Neural progenitor cell (in vitro differentiated cells): Measurements from ENCODE around the gene ANKRD50. TPM values are rescaled to one million over a fixed set of nuclear protein-coding genes. Genes with fewer than 3 reads are reported as not detected.

ENCODE experiments used
- DNase-seq: peaks from one replicate; pipeline ENCODE4 v3.0.0-alpha.2; 2016; ENCODE audit warnings: low spot score
- H2AFZ ChIP-seq: fragments of 200-600 bp; sonication (generic); replicated peaks from 2 replicates; pipeline ENCODE4 v1.6.1; 2016; ENCODE audit warnings: antibody characterized with exemption
- H3F3A ChIP-seq: fragments of 200-600 bp; sonication (generic); 2 replicates; pipeline ENCODE4 v1.6.1; 2016; ENCODE audit warnings: antibody characterized with exemption, low read depth
- H3K27ac ChIP-seq: fragments of 200-600 bp; sonication (generic); 2 replicates; pipeline ENCODE4 v1.5.1; 2016; ENCODE audit warnings: mild to moderate bottlenecking
- H3K27me3 ChIP-seq: fragments of 200-600 bp; sonication (generic); 2 replicates; pipeline ENCODE4 v1.6.1; 2016; ENCODE audit warnings: mild to moderate bottlenecking, moderate library complexity
- H3K36me3 ChIP-seq: fragments of 200-600 bp; sonication (generic); 2 replicates; pipeline ENCODE4 v1.5.1; 2016
- H3K4me1 ChIP-seq: fragments of 200-600 bp; sonication (generic); 2 replicates; pipeline ENCODE4 v1.6.1; 2016; ENCODE audit warnings: mixed run types
- H3K4me2 ChIP-seq: fragments of 200-600 bp; sonication (generic); 2 replicates; pipeline ENCODE4 v1.6.1; 2016
- H3K4me3 ChIP-seq: fragments of 200-600 bp; sonication (generic); 2 replicates; pipeline ENCODE4 v1.5.1; 2016
- H3K79me2 ChIP-seq: fragments of 200-600 bp; sonication (generic); 2 replicates; pipeline ENCODE4 v1.6.1; 2016; ENCODE audit warnings: low read depth
- H3K9ac ChIP-seq: fragments of 200-600 bp; sonication (generic); 2 replicates; pipeline ENCODE4 v1.6.1; 2016
- H3K9me3 ChIP-seq: fragments of 200-600 bp; sonication (generic); 2 replicates; pipeline ENCODE4 v1.5.1; 2016; ENCODE audit warnings: low read depth
- H4K20me1 ChIP-seq: fragments of 200-600 bp; sonication (generic); 2 replicates; pipeline ENCODE4 v1.6.1; 2016; ENCODE audit warnings: low read depth
- H3K27ac Mint-ChIP-seq: 3 replicates; pipeline ENCODE4 v1.8.0; 2021; ENCODE audit warnings: mixed read lengths
- H3K27me3 Mint-ChIP-seq: 2 replicates; pipeline ENCODE4 v1.8.0; 2022; ENCODE audit warnings: low read depth, mild to moderate bottlenecking, inconsistent platforms, moderate library complexity, mixed read lengths; ENCODE audit not compliant: insufficient read depth
- H3K36me3 Mint-ChIP-seq: 3 replicates; pipeline ENCODE4 v1.8.0; 2021; ENCODE audit warnings: mixed read lengths
- H3K4me1 Mint-ChIP-seq: 3 replicates; pipeline ENCODE4 v1.8.0; 2021; ENCODE audit warnings: mixed read lengths
- H3K4me3 Mint-ChIP-seq: 3 replicates; pipeline ENCODE4 v1.8.0; 2021; ENCODE audit warnings: mild to moderate bottlenecking, moderate library complexity, mixed read lengths
- H3K9me3 Mint-ChIP-seq: 3 replicates; pipeline ENCODE4 v1.8.0; 2020; ENCODE audit warnings: mixed read lengths
- EZH2 ChIP-seq: fragments of 200-600 bp; sonication (generic); IDR thresholded peaks from 2 replicates; pipeline ENCODE4 v1.6.1; 2017; ENCODE audit warnings: antibody characterized with exemption, mild to moderate bottlenecking, moderate library complexity
- EZH2phosphoT487 ChIP-seq: fragments of 200-600 bp; sonication (generic); IDR thresholded peaks from 2 replicates; pipeline ENCODE4 v1.6.1; 2017; ENCODE audit warnings: antibody characterized with exemption
- total RNA-seq: library from RNA; depleted of rRNA; stranded (reverse); fragments of >200 nt; gene quantifications from 2 replicates; pipeline ENCODE4 v1.2.3, GENCODE V29; 2015; ENCODE audit warnings: low replicate concordance
- TF ChIP-seq, protein P1 (sequence below): fragments of 200-600 bp; sonication (generic); IDR thresholded peaks from 2 replicates; pipeline ENCODE4 v1.5.1; 2017; ENCODE audit warnings: antibody characterized with exemption, mild to moderate bottlenecking

ANKRD50 gene
- total RNA-seq, 1 donor from 2014 or later = 47.5 TPM

DNA sequence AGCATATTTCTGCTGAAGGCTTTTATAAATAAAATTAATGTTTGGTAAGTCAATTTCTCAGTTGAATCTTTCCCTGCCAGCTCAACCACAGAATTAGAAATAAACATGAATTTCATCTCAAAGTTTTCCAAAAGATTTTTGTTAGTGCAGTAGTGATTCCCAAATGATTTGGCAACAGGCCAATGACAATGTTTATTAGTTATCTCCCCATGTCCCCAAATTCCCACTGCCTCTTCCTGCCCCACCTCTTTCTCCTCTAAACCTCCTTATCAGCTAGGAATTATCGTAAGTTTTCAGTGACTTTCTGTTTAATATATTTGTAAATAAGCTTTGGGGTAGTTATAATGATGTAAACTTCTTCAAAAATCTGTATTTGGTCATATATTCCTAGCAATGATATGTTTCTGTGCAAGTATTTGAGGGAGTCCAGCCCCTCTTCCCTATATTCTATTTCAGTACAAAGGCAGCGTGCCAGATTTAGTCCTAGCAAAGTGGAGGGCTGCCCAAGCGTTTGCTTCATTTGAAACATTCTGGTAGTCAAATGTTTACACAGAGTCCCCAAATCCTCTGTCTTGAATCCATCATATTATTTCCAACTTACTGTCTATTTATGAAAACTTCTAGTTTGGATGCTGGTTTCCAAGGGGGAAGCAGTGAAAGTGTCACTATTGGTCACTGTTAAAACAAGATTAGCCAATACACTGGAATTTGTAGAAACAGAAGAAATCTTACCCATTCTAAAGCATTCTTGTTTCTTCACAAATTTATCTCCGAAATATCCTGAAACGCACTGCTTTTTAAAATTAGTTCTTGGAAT lies 33.7 kb upstream of the ANKRD50 start:
- H3K9me3 Mint-ChIP-seq = no peaks in the 10 kb centered on the region
- no peak overlapping the region for H3K9ac ChIP-seq
- TF ChIP-seq, protein P1, sequence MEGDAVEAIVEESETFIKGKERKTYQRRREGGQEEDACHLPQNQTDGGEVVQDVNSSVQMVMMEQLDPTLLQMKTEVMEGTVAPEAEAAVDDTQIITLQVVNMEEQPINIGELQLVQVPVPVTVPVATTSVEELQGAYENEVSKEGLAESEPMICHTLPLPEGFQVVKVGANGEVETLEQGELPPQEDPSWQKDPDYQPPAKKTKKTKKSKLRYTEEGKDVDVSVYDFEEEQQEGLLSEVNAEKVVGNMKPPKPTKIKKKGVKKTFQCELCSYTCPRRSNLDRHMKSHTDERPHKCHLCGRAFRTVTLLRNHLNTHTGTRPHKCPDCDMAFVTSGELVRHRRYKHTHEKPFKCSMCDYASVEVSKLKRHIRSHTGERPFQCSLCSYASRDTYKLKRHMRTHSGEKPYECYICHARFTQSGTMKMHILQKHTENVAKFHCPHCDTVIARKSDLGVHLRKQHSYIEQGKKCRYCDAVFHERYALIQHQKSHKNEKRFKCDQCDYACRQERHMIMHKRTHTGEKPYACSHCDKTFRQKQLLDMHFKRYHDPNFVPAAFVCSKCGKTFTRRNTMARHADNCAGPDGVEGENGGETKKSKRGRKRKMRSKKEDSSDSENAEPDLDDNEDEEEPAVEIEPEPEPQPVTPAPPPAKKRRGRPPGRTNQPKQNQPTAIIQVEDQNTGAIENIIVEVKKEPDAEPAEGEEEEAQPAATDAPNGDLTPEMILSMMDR = no peak
- TF ChIP-seq EZH2 = no peak
- TF ChIP-seq EZH2phosphoT487 = no peak
- H4K20me1 ChIP-seq = no peaks in the 10 kb centered on the region
- no peaks in the 10 kb centered on the region for H3F3A ChIP-seq
- H3K4me2 ChIP-seq = no peak overlapping the region
- H3K36me3 Mint-ChIP-seq = no peaks in the 10 kb centered on the region
- no peaks in the 10 kb centered on the region for H3K9me3 ChIP-seq
- peaks cover 5% of the 10 kb centered on the region for H3K4me1 Mint-ChIP-seq
- H3K27ac ChIP-seq = no peak overlapping the region
- no peaks in the 10 kb centered on the region for H3K4me1 ChIP-seq
- H3K27me3 Mint-ChIP-seq = no peaks in the 10 kb centered on the region
- no peaks in the 10 kb centered on the region for H3K79me2 ChIP-seq
- H3K4me3 ChIP-seq = no peak overlapping the region
- no peak overlapping the region for H3K27ac Mint-ChIP-seq
- H3K27me3 ChIP-seq = no peaks in the 10 kb centered on the region
- H3K4me3 Mint-ChIP-seq = no peak overlapping the region
- no peaks in the 10 kb centered on the region for H3K36me3 ChIP-seq
- no peak for DNase-seq
- no peak overlapping the region for H2AFZ ChIP-seq

DNA sequence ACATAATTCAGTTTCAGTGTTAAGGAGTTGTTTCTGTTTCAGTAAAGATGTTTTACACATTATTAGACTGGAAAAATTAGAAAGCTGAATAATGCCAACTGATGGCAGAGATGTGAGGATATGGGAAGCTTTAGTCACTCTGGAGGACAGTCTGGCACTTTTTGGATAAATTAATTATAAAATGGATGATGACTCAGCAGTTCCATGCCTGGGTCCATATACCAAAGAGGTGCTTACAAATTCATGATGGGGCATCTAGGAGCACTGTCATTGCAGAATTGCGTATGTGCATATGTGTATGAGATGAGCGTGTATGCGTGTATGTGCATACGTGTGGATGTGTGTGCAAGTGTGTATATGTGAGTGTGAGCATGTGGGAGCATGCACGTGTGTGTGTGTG lies 31.2 kb upstream of the ANKRD50 start:
- Histone ChIP-seq H4K20me1 (no peaks in the 10 kb centered on the region), H3K4me2 (no peak overlapping the region), H3K27me3 (no peaks in the 10 kb centered on the region), H3K79me2 (no peaks in the 10 kb centered on the region), H3F3A (no peaks in the 10 kb centered on the region), H3K9ac (no peak overlapping the region), H3K4me1 (peaks cover 6% of the 10 kb centered on the region), H3K36me3 (no peaks in the 10 kb centered on the region), H3K27ac (no peak overlapping the region), H2AFZ (no peak overlapping the region), H3K4me3 (no peak overlapping the region), H3K9me3 (no peaks in the 10 kb centered on the region)
- no peaks in the 10 kb centered on the region for H3K36me3 Mint-ChIP-seq
- H3K4me3 Mint-ChIP-seq = no peak overlapping the region
- no peaks in the 10 kb centered on the region for H3K27me3 Mint-ChIP-seq
- TF ChIP-seq, protein P1 = no peak
- TF ChIP-seq EZH2phosphoT487 = no peak
- no peak for TF ChIP-seq EZH2
- H3K9me3 Mint-ChIP-seq = no peaks in the 10 kb centered on the region
- H3K4me1 Mint-ChIP-seq = peaks cover 11% of the 10 kb centered on the region
- no peak for DNase-seq
- H3K27ac Mint-ChIP-seq = no peak overlapping the region

GRCh38 chr4:124740501-124740900 lies 28.0 kb upstream of the ANKRD50 start:
- no peaks in the 10 kb centered on the region for H4K20me1 ChIP-seq
- H3K27ac Mint-ChIP-seq = no peak overlapping the region
- H3F3A ChIP-seq = no peaks in the 10 kb centered on the region
- H3K4me2 ChIP-seq = no peak overlapping the region
- no peaks in the 10 kb centered on the region for H3K79me2 ChIP-seq
- no peaks in the 10 kb centered on the region for H3K9me3 ChIP-seq
- H3K4me3 Mint-ChIP-seq = no peak overlapping the region
- no peak overlapping the region for H3K4me3 ChIP-seq
- peaks cover 6% of the 10 kb centered on the region for H3K4me1 ChIP-seq
- H3K36me3 ChIP-seq = no peaks in the 10 kb centered on the region
- no peak for DNase-seq
- no peaks in the 10 kb centered on the region for H3K27me3 Mint-ChIP-seq
- H2AFZ ChIP-seq = no peak overlapping the region
- TF ChIP-seq, protein P1 = no peak
- no peaks in the 10 kb centered on the region for H3K36me3 Mint-ChIP-seq
- no peaks in the 10 kb centered on the region for H3K27me3 ChIP-seq
- H3K9ac ChIP-seq = no peak overlapping the region
- H3K4me1 Mint-ChIP-seq = peaks cover 11% of the 10 kb centered on the region
- H3K27ac ChIP-seq = no peak overlapping the region
- no peaks in the 10 kb centered on the region for H3K9me3 Mint-ChIP-seq
